Measurements from ENCODE around the gene WNK4.

DNA sequence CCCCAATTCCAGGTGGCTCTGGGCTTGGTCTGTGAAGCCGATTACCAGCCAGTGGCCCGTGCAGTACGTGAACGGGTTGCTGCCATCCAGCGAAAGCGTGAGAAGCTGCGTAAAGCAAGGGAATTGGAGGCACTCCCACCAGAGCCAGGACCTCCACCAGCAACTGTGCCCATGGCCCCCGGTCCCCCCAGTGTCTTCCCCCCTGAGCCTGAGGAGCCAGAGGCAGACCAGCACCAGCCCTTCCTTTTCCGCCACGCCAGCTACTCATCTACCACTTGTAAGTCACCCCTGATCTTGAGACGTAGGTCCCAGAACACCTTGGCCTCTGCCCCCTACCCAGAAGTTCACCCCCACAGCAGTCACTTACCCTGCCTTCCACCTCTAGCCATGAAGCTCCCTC lies 6.9 kb downstream of the WNK4 start:
- TF ChIP-seq PPARA (CRISPR knock-in tag; IDR thresholded peaks at IDR 0.05; ENCODE audit: borderline replicate concordance) (no peak), SNAI2 (CRISPR knock-in tag; IDR thresholded peaks at IDR 0.05) (no peak), GLIS3 (CRISPR knock-in tag; IDR thresholded peaks at IDR 0.05) (no peak), OSR1 (CRISPR knock-in tag; IDR thresholded peaks at IDR 0.05) (no peak), ZFP3 (CRISPR knock-in tag; IDR thresholded peaks at IDR 0.05) (no peak)
